ENCODE results near the gene CNOT6L.

DNA sequence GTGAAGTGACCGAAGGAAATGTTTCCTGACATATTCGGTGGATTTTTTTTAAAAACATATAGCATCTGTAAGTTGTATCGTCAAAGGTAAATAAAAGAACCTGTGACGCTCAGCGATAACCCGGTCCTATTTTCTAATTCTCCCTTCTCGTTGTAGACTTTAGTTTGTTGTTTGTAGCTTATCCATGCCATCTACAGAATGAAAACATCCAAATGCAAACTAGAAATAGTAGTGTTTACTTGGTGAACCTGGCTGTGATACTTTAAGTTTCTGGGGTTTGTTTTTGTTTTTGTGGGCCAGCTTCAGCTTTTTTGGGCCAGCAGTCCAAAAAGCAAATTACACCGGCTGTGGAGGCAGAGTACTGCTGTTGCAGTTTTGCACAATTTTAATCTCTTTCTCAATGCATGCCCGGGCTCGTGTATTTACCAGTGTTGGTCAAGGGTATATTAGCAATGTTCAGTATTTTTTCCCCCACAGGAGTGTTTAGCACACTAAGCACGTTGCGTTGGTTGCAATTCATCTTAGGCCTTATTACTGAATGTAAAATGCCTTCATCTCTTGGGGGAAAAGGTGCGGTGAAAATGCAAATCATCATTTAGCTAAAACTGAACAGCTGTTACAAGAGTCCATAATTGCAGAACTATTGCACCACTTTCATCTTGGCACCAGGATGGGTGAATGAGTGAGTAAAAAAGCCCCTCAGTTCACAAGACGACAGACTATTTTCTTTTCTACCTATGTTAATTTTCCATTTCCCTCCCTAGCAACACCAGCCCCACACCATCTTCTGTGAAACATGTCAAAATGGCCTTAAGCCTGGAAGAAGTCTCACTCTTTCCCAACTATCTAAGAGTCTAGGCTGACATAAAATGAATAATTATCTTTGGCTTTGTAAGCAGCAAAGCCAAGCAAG, 1.7 kb upstream of the CNOT6L start:
- TF ChIP-seq, protein P1, sequence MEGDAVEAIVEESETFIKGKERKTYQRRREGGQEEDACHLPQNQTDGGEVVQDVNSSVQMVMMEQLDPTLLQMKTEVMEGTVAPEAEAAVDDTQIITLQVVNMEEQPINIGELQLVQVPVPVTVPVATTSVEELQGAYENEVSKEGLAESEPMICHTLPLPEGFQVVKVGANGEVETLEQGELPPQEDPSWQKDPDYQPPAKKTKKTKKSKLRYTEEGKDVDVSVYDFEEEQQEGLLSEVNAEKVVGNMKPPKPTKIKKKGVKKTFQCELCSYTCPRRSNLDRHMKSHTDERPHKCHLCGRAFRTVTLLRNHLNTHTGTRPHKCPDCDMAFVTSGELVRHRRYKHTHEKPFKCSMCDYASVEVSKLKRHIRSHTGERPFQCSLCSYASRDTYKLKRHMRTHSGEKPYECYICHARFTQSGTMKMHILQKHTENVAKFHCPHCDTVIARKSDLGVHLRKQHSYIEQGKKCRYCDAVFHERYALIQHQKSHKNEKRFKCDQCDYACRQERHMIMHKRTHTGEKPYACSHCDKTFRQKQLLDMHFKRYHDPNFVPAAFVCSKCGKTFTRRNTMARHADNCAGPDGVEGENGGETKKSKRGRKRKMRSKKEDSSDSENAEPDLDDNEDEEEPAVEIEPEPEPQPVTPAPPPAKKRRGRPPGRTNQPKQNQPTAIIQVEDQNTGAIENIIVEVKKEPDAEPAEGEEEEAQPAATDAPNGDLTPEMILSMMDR (IDR thresholded peaks at IDR 0.05), result no peak
- TF ChIP-seq ZFX (IDR thresholded peaks at IDR 0.05; ENCODE audit: borderline replicate concordance), result no peak
